Naive B cell (primary cell): ENCODE data around the gene RBM34. TPM values are rescaled to one million over a fixed set of nuclear protein-coding genes. Genes with fewer than 3 reads are reported as not detected.

Experiments
- ATAC-seq, 2 donors: fragments of 150-1000 bp; cut with Tn5 transposase; 2 replicates each; pipeline ENCODE4 v1.10.0; 2021; ENCODE audit warnings: low read depth in 2 of 2, mild to moderate bottlenecking in 2 of 2, moderate library complexity in 2 of 2
- DNase-seq: peaks from one replicate; pipeline ENCODE4 v3.0.0; 2022
- H3K27ac Mint-ChIP-seq, 6 donors: one replicate each; pipeline ENCODE4 v1.8.0; 2020 to 2022; ENCODE audit warnings: mild to moderate bottlenecking in 6 of 6, mixed read lengths in 6 of 6, moderate library complexity in 5 of 6, inconsistent platforms in 2 of 6
- H3K27me3 Mint-ChIP-seq, 3 donors: one replicate each; pipeline ENCODE4 v1.8.0; 2021 to 2022; ENCODE audit warnings: mixed read lengths in 3 of 3, mild to moderate bottlenecking in 1 of 3
- H3K36me3 Mint-ChIP-seq, 2 donors: one replicate each; pipeline ENCODE4 v1.8.0; 2020 to 2022; ENCODE audit warnings: mixed read lengths in 2 of 2, inconsistent platforms in 1 of 2, mild to moderate bottlenecking in 1 of 2
- H3K4me1 Mint-ChIP-seq, 3 donors: one replicate each; pipeline ENCODE4 v1.8.0; 2020 to 2022; ENCODE audit warnings: mixed read lengths in 3 of 3, inconsistent platforms in 1 of 3, mild to moderate bottlenecking in 1 of 3, moderate library complexity in 1 of 3
- H3K4me3 Mint-ChIP-seq, 8 donors: one replicate each; pipeline ENCODE4 v1.8.0; 2020 to 2022; ENCODE audit warnings: mild to moderate bottlenecking in 8 of 8, mixed read lengths in 8 of 8, moderate library complexity in 8 of 8, inconsistent platforms in 2 of 8
- H3K9me3 Mint-ChIP-seq, 7 donors: one replicate each; pipeline ENCODE4 v1.8.0; 2020 to 2022; ENCODE audit warnings: mixed read lengths in 7 of 7, mild to moderate bottlenecking in 5 of 7, inconsistent platforms in 2 of 7, moderate library complexity in 1 of 7
- polyA plus RNA-seq, 6 donors: library from polyadenylated mRNA; unstranded; fragments of 300-500 nt; fragmentation: Illumina TruSeq; gene quantifications; one replicate each; pipeline ENCODE4 v1.2.3, GENCODE V29; 2021; ENCODE audit warnings: low read depth in 6 of 6

The RBM34 gene
- polyA plus RNA-seq, 6 donors from 2014 or later = 35.0 to 73.8 (median 69.7) TPM

- Mint-ChIP-seq H3K36me3 (peaks cover 13 to 20% of the 10 kb centered on the region in 2 donors), H3K4me3 (peak overlapping the region in 1 of 8 donors; percentile 1), H3K27ac (no peak overlapping the region), H3K9me3 (no peaks in the 10 kb centered on the region), H3K27me3 (no peaks in the 10 kb centered on the region), H3K4me1 (peaks cover 4 to 17% (median 13%) of the 10 kb centered on the region in 3 donors)
- no peak for DNase-seq
- ATAC-seq = no peak
Measured at GRCh38 chr1:235142991-235143390, 18.1 kb downstream of the RBM34 start.

- ATAC-seq (no peak), DNase-seq (no peak)
- Mint-ChIP-seq H3K27me3 (no peaks in the 10 kb centered on the region), H3K27ac (peak overlapping the region in 1 of 6 donors; percentile 47), H3K4me1 (peaks cover 0 to 8% (median 5%) of the 10 kb centered on the region in 3 donors), H3K4me3 (no peak overlapping the region), H3K36me3 (peaks cover 28 to 36% of the 10 kb centered on the region in 2 donors), H3K9me3 (no peaks in the 10 kb centered on the region)
Measured at GRCh38 chr1:235139315-235139714, 21.7 kb downstream of the RBM34 start.

GRCh38 chr1:235138821-235139220 lies 22.2 kb downstream of the RBM34 start:
- DNase-seq (no peak), ATAC-seq (no peak)
- Mint-ChIP-seq H3K27ac (peak overlapping the region in 2 of 6 donors; percentile 24 to 29), H3K4me3 (no peak overlapping the region), H3K27me3 (no peaks in the 10 kb centered on the region), H3K36me3 (peaks cover 27 to 36% of the 10 kb centered on the region in 2 donors), H3K9me3 (no peaks in the 10 kb centered on the region), H3K4me1 (peaks cover 0 to 8% (median 5%) of the 10 kb centered on the region in 3 donors)

- ATAC-seq (no peak), DNase-seq (no peak)
- Mint-ChIP-seq H3K36me3 (peaks cover 22 to 36% of the 10 kb centered on the region in 2 donors), H3K27ac (peak overlapping the region in 2 of 6 donors; percentile 11 to 67), H3K9me3 (no peaks in the 10 kb centered on the region), H3K4me3 (no peak overlapping the region), H3K27me3 (no peaks in the 10 kb centered on the region), H3K4me1 (peaks cover 0 to 8% (median 5%) of the 10 kb centered on the region in 3 donors)
Measured at GRCh38 chr1:235136111-235136510, 24.9 kb downstream of the RBM34 start.

GRCh38 chr1:235134171-235134570 lies 26.9 kb downstream of the RBM34 start:
- ATAC-seq (no peak), DNase-seq (no peak)
- Mint-ChIP-seq H3K4me1 (peaks cover under 1 to 8% (median 2%) of the 10 kb centered on the region in 3 donors), H3K27me3 (no peaks in the 10 kb centered on the region), H3K4me3 (peak overlapping the region in 1 of 8 donors; percentile 29), H3K27ac (peak overlapping the region in 1 of 6 donors; percentile 47), H3K9me3 (no peaks in the 10 kb centered on the region), H3K36me3 (peaks cover 22 to 31% of the 10 kb centered on the region in 2 donors)

GRCh38 chr1:235133086-235133485 lies 28.0 kb downstream of the RBM34 start:
- H3K4me1 Mint-ChIP-seq = peaks cover 4 to 10% (median 9%) of the 10 kb centered on the region in 3 donors
- H3K36me3 Mint-ChIP-seq = peaks cover 15 to 23% of the 10 kb centered on the region in 2 donors
- DNase-seq (no peak), ATAC-seq (no peak)
- no peaks in the 10 kb centered on the region for H3K27me3 Mint-ChIP-seq
- H3K27ac Mint-ChIP-seq = peak overlapping the region in 3 of 6 donors; percentile 18 to 77 (median 46)
- H3K4me3 Mint-ChIP-seq = no peak overlapping the region
- no peaks in the 10 kb centered on the region for H3K9me3 Mint-ChIP-seq

GRCh38 chr1:235131961-235132360 lies 29.1 kb downstream of the RBM34 start:
- Mint-ChIP-seq H3K36me3 (peaks cover 9 to 13% of the 10 kb centered on the region in 2 donors), H3K4me3 (peak overlapping the region in 1 of 8 donors; percentile 73), H3K9me3 (no peaks in the 10 kb centered on the region), H3K27ac (peak overlapping the region in 3 of 6 donors; percentile 18 to 95 (median 63)), H3K4me1 (peaks cover 12 to 21% (median 20%) of the 10 kb centered on the region in 3 donors), H3K27me3 (no peaks in the 10 kb centered on the region)
- no peak for ATAC-seq
- DNase-seq = no peak

- Mint-ChIP-seq H3K4me3 (peak overlapping the region in 2 of 8 donors; percentile 20 to 98), H3K27me3 (no peaks in the 10 kb centered on the region), H3K36me3 (peaks cover 0 to 2% of the 10 kb centered on the region in 2 donors), H3K27ac (peak overlapping the region in 4 of 6 donors; percentile 43 to 95 (median 59)), H3K4me1 (peaks cover 16 to 32% (median 31%) of the 10 kb centered on the region in 3 donors), H3K9me3 (no peaks in the 10 kb centered on the region)
- no peak for ATAC-seq
- DNase-seq = no peak
Measured at GRCh38 chr1:235130766-235131270, 30.2 kb downstream of the RBM34 start.

GRCh38 chr1:235129774-235130570 lies 31.1 kb downstream of the RBM34 start:
- Mint-ChIP-seq H3K4me3 (peak overlapping the region in 7 of 8 donors; percentile 48 to 99 (median 97)), H3K27ac (peak overlapping the region; percentile 91 to 99 (median 98)), H3K27me3 (no peaks in the 10 kb centered on the region), H3K36me3 (no peaks in the 10 kb centered on the region), H3K9me3 (no peaks in the 10 kb centered on the region), H3K4me1 (peaks cover 18 to 39% (median 34%) of the 10 kb centered on the region in 3 donors)
- ATAC-seq (no peak), DNase-seq (no peak)

GRCh38 chr1:235128456-235129328 lies 32.4 kb downstream of the RBM34 start, which contains the start of gene TOMM20:
TSS of gene TOMM20 (minus strand) at chr1:235128837. CDS start at chr1:235128715, 122 bp downstream.
- ATAC-seq (peak; percentile 93 to 94), DNase-seq (peak; percentile 95)
- H3K4me3 Mint-ChIP-seq = peak within 1 kb of the TSS; percentile 95 to 99 (median 98)
- H3K27ac Mint-ChIP-seq = peak within 1 kb of the TSS; percentile 95 to 99 (median 98)
- H3K36me3 Mint-ChIP-seq = peaks cover 0 to 4% of the 10 kb centered on the region in 2 donors
- no peaks in the 10 kb centered on the region for H3K9me3 Mint-ChIP-seq
- peaks cover 19 to 51% (median 40%) of the 10 kb centered on the region in 3 donors for H3K4me1 Mint-ChIP-seq
- H3K27me3 Mint-ChIP-seq = no peaks in the 10 kb centered on the region

- Mint-ChIP-seq H3K4me1 (peaks cover 23 to 59% (median 48%) of the 10 kb centered on the region in 3 donors), H3K36me3 (peaks cover 0 to 4% of the 10 kb centered on the region in 2 donors), H3K4me3 (peak overlapping the region; percentile 95 to 99 (median 98)), H3K27me3 (no peaks in the 10 kb centered on the region), H3K27ac (peak overlapping the region; percentile 95 to 99 (median 98)), H3K9me3 (no peaks in the 10 kb centered on the region)
- DNase-seq (peak; percentile 31), ATAC-seq (peak; percentile 5 to 10)
Measured at GRCh38 chr1:235127732-235128455, 33.2 kb downstream of the RBM34 start.

- Mint-ChIP-seq H3K4me1 (peaks cover 27 to 63% (median 54%) of the 10 kb centered on the region in 3 donors), H3K27me3 (no peaks in the 10 kb centered on the region), H3K9me3 (no peaks in the 10 kb centered on the region), H3K27ac (peak overlapping the region in 3 of 6 donors; percentile 72 to 99 (median 95)), H3K4me3 (peak overlapping the region; percentile 95 to 99 (median 98)), H3K36me3 (peaks cover 0 to 4% of the 10 kb centered on the region in 2 donors)
- DNase-seq (no peak), ATAC-seq (no peak)
Measured at GRCh38 chr1:235127203-235127602, 33.8 kb downstream of the RBM34 start.
